H9 (cell line): ENCODE results near the gene IGF2BP3. TPM values are rescaled to one million over a fixed set of nuclear protein-coding genes. Genes with fewer than 3 reads are reported as not detected.

Source experiments
- DNase-seq: peaks from one replicate; pipeline ENCODE4 v3.0.0-alpha.2; 2017
- H2AFZ ChIP-seq: one replicate; pipeline ENCODE4 v1.6.1; 2013; ENCODE audit warnings: mild to moderate bottlenecking, low read length, control low read depth, moderate library complexity
- H2AK5ac ChIP-seq: 2 replicates; pipeline ENCODE4 v1.6.1; 2013; ENCODE audit warnings: low read length, control low read depth, mixed read lengths; ENCODE audit not compliant: insufficient read length
- H2BK120ac ChIP-seq: one replicate; pipeline ENCODE4 v1.6.1; 2013; ENCODE audit warnings: low read depth, mild to moderate bottlenecking, low read length, control low read depth, inconsistent platforms; ENCODE audit not compliant: poor library complexity, severe bottlenecking
- H2BK12ac ChIP-seq: 2 replicates; pipeline ENCODE4 v1.6.1; 2013; ENCODE audit warnings: low read length, control low read depth, mixed read lengths, low read depth; ENCODE audit not compliant: insufficient read length
- H2BK15ac ChIP-seq: 2 replicates; pipeline ENCODE4 v1.6.1; 2013; ENCODE audit warnings: low read depth, low read length, control low read depth
- H2BK20ac ChIP-seq: one replicate; pipeline ENCODE4 v1.6.1; 2013; ENCODE audit warnings: low read depth, mild to moderate bottlenecking, low read length, control low read depth, inconsistent platforms; ENCODE audit not compliant: poor library complexity, severe bottlenecking
- H2BK5ac ChIP-seq: 2 replicates; pipeline ENCODE4 v1.6.1; 2013; ENCODE audit warnings: low read length, control low read depth, mixed read lengths; ENCODE audit not compliant: insufficient read length
- H3K14ac ChIP-seq: 2 replicates; pipeline ENCODE4 v1.6.1; 2013; ENCODE audit warnings: low read length, control low read depth; ENCODE audit not compliant: insufficient read depth
- H3K18ac ChIP-seq: 2 replicates; pipeline ENCODE4 v1.6.1; 2013; ENCODE audit warnings: low read depth, mild to moderate bottlenecking, mixed read lengths, low read length, control low read depth; ENCODE audit not compliant: insufficient read length
- H3K23ac ChIP-seq: 2 replicates; pipeline ENCODE4 v1.6.1; 2013; ENCODE audit warnings: low read length, control low read depth, mixed read lengths, low read depth; ENCODE audit not compliant: insufficient read length
- H3K23me2 ChIP-seq: 2 replicates; pipeline ENCODE4 v1.6.1; 2013; ENCODE audit warnings: low read depth, mild to moderate bottlenecking, mixed read lengths, low read length, control low read depth; ENCODE audit not compliant: insufficient read length, poor library complexity, severe bottlenecking
- H3K27ac ChIP-seq: 2 replicates; pipeline ENCODE4 v1.5.1; 2013; ENCODE audit warnings: low read length, control low read depth, mixed read lengths, low read depth; ENCODE audit not compliant: insufficient read length
- H3K27me3 ChIP-seq: 2 replicates; pipeline ENCODE4 v1.6.1; 2013; ENCODE audit warnings: low read length, control low read depth, inconsistent platforms; ENCODE audit not compliant: insufficient read depth
- H3K4ac ChIP-seq: 2 replicates; pipeline ENCODE4 v1.6.1; 2013; ENCODE audit warnings: low read depth, mild to moderate bottlenecking, control low read depth, inconsistent platforms, low read length, moderate library complexity
- H3K4me1 ChIP-seq: 2 replicates; pipeline ENCODE4 v1.6.1; 2013; ENCODE audit warnings: low read length, control low read depth, inconsistent platforms; ENCODE audit not compliant: insufficient read depth
- H3K4me2 ChIP-seq: 2 replicates; pipeline ENCODE4 v1.6.1; 2013; ENCODE audit warnings: low read length, control low read depth, mixed read lengths; ENCODE audit not compliant: insufficient read length, insufficient read depth
- H3K56ac ChIP-seq: 2 replicates; pipeline ENCODE4 v1.6.1; 2013; ENCODE audit warnings: low read depth, mild to moderate bottlenecking, mixed read lengths, low read length, control low read depth; ENCODE audit not compliant: insufficient read length
- H3K79me1 ChIP-seq: 2 replicates; pipeline ENCODE4 v1.6.1; 2013; ENCODE audit warnings: low read depth, mild to moderate bottlenecking, moderate library complexity, low read length, control low read depth, inconsistent platforms; ENCODE audit not compliant: insufficient read depth, poor library complexity, severe bottlenecking
- H3K79me2 ChIP-seq: 2 replicates; pipeline ENCODE4 v1.6.1; 2013; ENCODE audit warnings: low read length, control low read depth, inconsistent platforms; ENCODE audit not compliant: insufficient read depth
- H3K9ac ChIP-seq: 2 replicates; pipeline ENCODE4 v1.6.1; 2013; ENCODE audit warnings: low read length, control low read depth, mixed read lengths; ENCODE audit not compliant: insufficient read length; ENCODE audit errors: extremely low read depth
- H3K9me3 ChIP-seq: one replicate; pipeline ENCODE4 v1.6.1; 2013; ENCODE audit warnings: low read depth, low read length, inconsistent platforms; ENCODE audit not compliant: control insufficient read depth
- H3T11ph ChIP-seq: one replicate; pipeline ENCODE4 v1.6.1; 2013; ENCODE audit warnings: mild to moderate bottlenecking, low read length, control low read depth, inconsistent platforms
- H4K20me1 ChIP-seq: one replicate; pipeline ENCODE4 v1.6.1; 2013; ENCODE audit not compliant: control insufficient read depth, insufficient read length, insufficient read depth
- H4K5ac ChIP-seq: 2 replicates; pipeline ENCODE4 v1.6.1; 2013; ENCODE audit warnings: low read depth, mild to moderate bottlenecking, mixed read lengths, low read length, control low read depth; ENCODE audit not compliant: insufficient read length
- H4K8ac ChIP-seq: replicated peaks from 2 replicates; pipeline ENCODE4 v1.6.1; 2013; ENCODE audit warnings: low read length, control low read depth, mixed read lengths, low read depth; ENCODE audit not compliant: insufficient read length
- H4K91ac ChIP-seq: 2 replicates; pipeline ENCODE4 v1.6.1; 2013; ENCODE audit warnings: low read depth, mild to moderate bottlenecking, moderate library complexity, mixed read lengths, low read length, control low read depth; ENCODE audit not compliant: insufficient read length
- H3K27ac Mint-ChIP-seq, 3 experiments: 2 replicates in 2 of 3; 3 replicates in 1 of 3; pipeline ENCODE4 v1.8.0; 2020 to 2021; ENCODE audit warnings: mixed read lengths in 3 of 3, mild to moderate bottlenecking in 1 of 3, moderate library complexity in 1 of 3
- H3K27me3 Mint-ChIP-seq: 2 replicates; pipeline ENCODE4 v1.8.0; 2021; ENCODE audit warnings: low read depth, mild to moderate bottlenecking, moderate library complexity, mixed read lengths
- H3K36me3 Mint-ChIP-seq, 3 experiments: 2 replicates in 2 of 3; 3 replicates in 1 of 3; pipeline ENCODE4 v1.8.0; 2020 to 2021; ENCODE audit warnings: low read depth in 3 of 3, mixed read lengths in 3 of 3; ENCODE audit not compliant: insufficient read depth in 1 of 3
- H3K4me1 Mint-ChIP-seq, 2 experiments: 2 replicates each; pipeline ENCODE4 v1.8.0; 2020; ENCODE audit warnings: mixed read lengths in 2 of 2
- H3K4me3 Mint-ChIP-seq, 2 experiments: 2 replicates in 1 of 2; 3 replicates in 1 of 2; pipeline ENCODE4 v1.8.0; 2020 to 2021; ENCODE audit warnings: mild to moderate bottlenecking in 2 of 2, mixed read lengths in 2 of 2, moderate library complexity in 1 of 2
- H3K9me3 Mint-ChIP-seq, 2 experiments: 2 replicates in 1 of 2; 3 replicates in 1 of 2; pipeline ENCODE4 v1.8.0; 2020; ENCODE audit warnings: mild to moderate bottlenecking in 2 of 2, mixed read lengths in 2 of 2, moderate library complexity in 1 of 2
- total RNA-seq: library from RNA; stranded (reverse); gene quantifications from 2 replicates; pipeline ENCODE4 v1.2.1, GENCODE V29; 2021
- TF ChIP-seq, protein P1 (sequence below): fragments of 200-600 bp; sonication (generic); conservative IDR thresholded peaks from 3 replicates; pipeline ENCODE4 v1.8.0; 2021; ENCODE audit warnings: antibody characterized with exemption, mild to moderate bottlenecking

Gene IGF2BP3
- total RNA-seq, 1 experiment from 2014 or later, result 197 TPM

DNA sequence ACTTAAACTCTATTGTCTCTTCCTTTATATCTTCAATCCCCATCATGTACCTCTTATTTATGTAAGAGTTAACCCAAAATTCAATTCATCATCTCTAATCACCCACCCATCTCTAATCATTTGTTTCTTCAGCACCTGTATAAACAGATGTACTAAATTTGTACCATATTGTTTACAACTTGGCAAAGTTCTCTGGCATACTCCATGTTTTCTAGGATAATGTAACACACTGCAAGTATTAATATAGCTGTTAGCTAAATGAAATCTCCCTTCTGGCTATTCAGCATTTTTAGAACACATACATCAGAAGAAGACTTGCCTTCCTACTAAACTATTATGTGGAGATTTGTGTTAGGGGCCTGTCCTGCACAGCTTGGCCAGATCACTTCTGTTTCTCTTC, 138.1 kb downstream of the IGF2BP3 start:
- Mint-ChIP-seq H3K4me3 (no peak overlapping the region), H3K36me3 (peaks cover 65 to 95% (median 93%) of the 10 kb centered on the region in 3 experiments)
- no peak overlapping the region for H3K14ac ChIP-seq

More for the DNA sequence above, 138.1 kb downstream of the IGF2BP3 start:
- peaks cover 0 to 3% of the 10 kb centered on the region in 2 experiments; a peak in 2 of 5 replicates for H3K9me3 Mint-ChIP-seq
- no peak overlapping the region for H2BK12ac ChIP-seq
- H4K8ac ChIP-seq, result no peak overlapping the region
- no peaks in the 10 kb centered on the region for H3K27me3 ChIP-seq
- no peak overlapping the region for H3K27ac ChIP-seq
- H3K56ac ChIP-seq, result no peak overlapping the region
- no peak for DNase-seq
- no peak overlapping the region for H2BK15ac ChIP-seq
- no peak overlapping the region for H2BK20ac ChIP-seq
- no peak overlapping the region for H4K5ac ChIP-seq
- no peaks in the 10 kb centered on the region for H3K79me2 ChIP-seq
- H3K9me3 ChIP-seq, result no peaks in the 10 kb centered on the region
- no peaks in the 10 kb centered on the region for H3K79me1 ChIP-seq
- peaks cover 0 to 3% of the 10 kb centered on the region in 2 experiments; a peak in 1 of 4 replicates for H3K4me1 Mint-ChIP-seq
- H3T11ph ChIP-seq, result no peak overlapping the region
- no peaks in the 10 kb centered on the region for H3K4me1 ChIP-seq
- no peak overlapping the region for H2BK5ac ChIP-seq
- no peaks in the 10 kb centered on the region for H3K27me3 Mint-ChIP-seq
- H3K23me2 ChIP-seq, result no peaks in the 10 kb centered on the region
- no peak overlapping the region for H3K9ac ChIP-seq
- H3K4me2 ChIP-seq, result no peak overlapping the region
- no peak overlapping the region for H3K27ac Mint-ChIP-seq
- H3K4ac ChIP-seq, result no peak overlapping the region
- H4K91ac ChIP-seq, result no peak overlapping the region
- no peak overlapping the region for H3K18ac ChIP-seq
- TF ChIP-seq, protein P1, sequence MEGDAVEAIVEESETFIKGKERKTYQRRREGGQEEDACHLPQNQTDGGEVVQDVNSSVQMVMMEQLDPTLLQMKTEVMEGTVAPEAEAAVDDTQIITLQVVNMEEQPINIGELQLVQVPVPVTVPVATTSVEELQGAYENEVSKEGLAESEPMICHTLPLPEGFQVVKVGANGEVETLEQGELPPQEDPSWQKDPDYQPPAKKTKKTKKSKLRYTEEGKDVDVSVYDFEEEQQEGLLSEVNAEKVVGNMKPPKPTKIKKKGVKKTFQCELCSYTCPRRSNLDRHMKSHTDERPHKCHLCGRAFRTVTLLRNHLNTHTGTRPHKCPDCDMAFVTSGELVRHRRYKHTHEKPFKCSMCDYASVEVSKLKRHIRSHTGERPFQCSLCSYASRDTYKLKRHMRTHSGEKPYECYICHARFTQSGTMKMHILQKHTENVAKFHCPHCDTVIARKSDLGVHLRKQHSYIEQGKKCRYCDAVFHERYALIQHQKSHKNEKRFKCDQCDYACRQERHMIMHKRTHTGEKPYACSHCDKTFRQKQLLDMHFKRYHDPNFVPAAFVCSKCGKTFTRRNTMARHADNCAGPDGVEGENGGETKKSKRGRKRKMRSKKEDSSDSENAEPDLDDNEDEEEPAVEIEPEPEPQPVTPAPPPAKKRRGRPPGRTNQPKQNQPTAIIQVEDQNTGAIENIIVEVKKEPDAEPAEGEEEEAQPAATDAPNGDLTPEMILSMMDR, result no peak
- H4K20me1 ChIP-seq, result no peaks in the 10 kb centered on the region
- no peak overlapping the region for H3K23ac ChIP-seq
- H2BK120ac ChIP-seq, result no peak overlapping the region
- H2AFZ ChIP-seq, result no peak overlapping the region
- H2AK5ac ChIP-seq, result no peak overlapping the region
